ENCODE data around the gene RHOBTB3.

The RHOBTB3 gene

DNA sequence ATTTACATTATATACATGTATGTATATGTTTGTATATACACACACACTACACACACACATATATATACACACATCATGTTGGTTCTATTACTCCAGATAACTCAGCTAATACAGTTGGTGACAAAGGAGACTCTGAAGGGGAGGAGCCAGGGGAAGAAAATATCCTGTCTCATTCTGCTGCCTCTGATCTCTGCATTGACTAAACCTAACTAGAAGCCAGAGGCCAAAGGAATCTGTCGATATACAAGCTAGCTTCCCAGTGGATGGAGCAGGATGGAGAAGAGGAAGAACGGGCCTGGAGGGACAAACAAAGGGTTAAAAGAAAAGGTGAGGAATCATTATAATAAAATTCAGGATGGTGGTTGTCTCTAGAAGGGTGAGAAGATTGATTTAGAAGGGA is 13.7 kb upstream of the RHOBTB3 start:
- TF ChIP-seq, protein P1, sequence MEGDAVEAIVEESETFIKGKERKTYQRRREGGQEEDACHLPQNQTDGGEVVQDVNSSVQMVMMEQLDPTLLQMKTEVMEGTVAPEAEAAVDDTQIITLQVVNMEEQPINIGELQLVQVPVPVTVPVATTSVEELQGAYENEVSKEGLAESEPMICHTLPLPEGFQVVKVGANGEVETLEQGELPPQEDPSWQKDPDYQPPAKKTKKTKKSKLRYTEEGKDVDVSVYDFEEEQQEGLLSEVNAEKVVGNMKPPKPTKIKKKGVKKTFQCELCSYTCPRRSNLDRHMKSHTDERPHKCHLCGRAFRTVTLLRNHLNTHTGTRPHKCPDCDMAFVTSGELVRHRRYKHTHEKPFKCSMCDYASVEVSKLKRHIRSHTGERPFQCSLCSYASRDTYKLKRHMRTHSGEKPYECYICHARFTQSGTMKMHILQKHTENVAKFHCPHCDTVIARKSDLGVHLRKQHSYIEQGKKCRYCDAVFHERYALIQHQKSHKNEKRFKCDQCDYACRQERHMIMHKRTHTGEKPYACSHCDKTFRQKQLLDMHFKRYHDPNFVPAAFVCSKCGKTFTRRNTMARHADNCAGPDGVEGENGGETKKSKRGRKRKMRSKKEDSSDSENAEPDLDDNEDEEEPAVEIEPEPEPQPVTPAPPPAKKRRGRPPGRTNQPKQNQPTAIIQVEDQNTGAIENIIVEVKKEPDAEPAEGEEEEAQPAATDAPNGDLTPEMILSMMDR (IDR thresholded peaks at IDR 0.05; ENCODE audit: low read depth, low read length) = no peak
- DNase-seq (ENCODE audit: extremely low read depth, low read depth) = no peak

DNA sequence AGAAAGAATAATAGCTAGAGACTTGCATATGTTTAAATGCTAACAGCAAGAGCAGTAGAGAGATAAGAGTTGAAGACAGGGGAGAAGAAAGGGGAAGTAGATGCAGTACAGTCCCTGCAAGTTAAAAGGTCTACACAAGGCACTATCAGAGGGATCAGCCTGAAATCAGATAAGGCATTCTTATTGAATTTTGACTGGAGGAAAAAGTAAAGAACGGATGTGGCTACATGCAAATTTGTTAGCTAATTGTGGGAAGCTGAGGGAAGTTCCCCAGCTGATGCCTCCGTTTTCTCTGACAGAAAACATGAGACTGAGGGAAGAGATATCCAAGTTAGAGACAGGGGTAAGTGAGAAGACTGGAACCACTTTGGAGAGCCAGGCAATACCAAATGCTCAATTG is 12.9 kb upstream of the RHOBTB3 start:
- TF ChIP-seq, protein P1 (IDR thresholded peaks at IDR 0.05; ENCODE audit: low read depth, low read length) = no peak
- no peak for DNase-seq (ENCODE audit: extremely low read depth, low read depth)

DNA sequence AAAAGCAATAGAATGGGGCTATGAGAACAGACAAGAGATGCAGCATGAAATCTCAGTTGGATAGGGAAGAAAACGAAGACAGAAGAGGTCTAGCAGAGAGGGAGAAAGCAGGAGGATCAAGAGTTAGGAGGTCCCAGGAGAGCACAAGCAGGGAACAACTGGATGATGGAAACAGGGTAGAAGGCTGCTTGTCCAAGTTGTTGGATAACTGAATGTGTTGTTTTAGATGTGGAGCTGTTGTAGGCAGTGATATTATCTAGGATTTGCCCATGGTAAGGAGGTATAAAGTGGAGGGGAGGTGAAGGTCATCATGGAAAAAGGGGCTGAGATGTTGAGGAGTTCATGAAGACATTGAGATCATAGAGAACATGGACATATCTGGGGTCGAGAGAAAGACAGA is 12.4 kb upstream of the RHOBTB3 start:
- TF ChIP-seq, protein P1 (IDR thresholded peaks at IDR 0.05; ENCODE audit: low read depth, low read length) = no peak
- no peak for DNase-seq (ENCODE audit: extremely low read depth, low read depth)

DNA sequence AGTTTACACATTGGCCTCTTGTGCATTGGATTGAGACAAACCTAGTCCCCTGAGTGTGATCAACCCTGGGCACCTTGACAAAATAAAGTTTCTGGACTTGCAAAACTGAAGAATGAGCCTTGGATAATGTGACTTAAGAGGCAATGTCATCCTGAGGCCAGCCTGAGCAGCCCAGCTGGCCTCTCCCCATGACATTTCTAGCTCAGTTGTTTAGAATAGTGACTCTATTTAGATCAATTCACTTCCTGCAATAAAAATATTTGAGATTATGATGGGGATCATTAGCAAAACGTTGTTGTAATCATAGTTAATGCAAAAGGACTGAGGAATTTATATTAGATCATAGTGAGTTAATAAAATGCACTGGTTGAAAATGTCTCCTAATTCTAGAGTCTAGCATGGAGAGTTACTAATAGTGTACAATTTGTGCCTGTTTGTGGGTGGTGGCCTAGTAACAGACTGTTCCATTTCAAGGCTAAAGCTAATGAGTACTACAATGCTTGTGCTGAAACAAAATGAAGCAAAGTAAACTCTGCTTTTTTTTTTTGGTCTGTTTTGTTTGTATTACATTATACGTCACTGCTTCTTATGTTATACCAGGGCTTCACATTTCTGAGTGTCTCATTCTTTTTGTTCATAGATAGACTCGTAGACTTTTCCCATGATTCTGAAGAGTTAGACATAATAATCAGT is 10.9 kb upstream of the RHOBTB3 start:
- TF ChIP-seq, protein P1 (IDR thresholded peaks at IDR 0.05; ENCODE audit: low read depth, low read length) = no peak
- DNase-seq (ENCODE audit: extremely low read depth, low read depth) = no peak

DNA sequence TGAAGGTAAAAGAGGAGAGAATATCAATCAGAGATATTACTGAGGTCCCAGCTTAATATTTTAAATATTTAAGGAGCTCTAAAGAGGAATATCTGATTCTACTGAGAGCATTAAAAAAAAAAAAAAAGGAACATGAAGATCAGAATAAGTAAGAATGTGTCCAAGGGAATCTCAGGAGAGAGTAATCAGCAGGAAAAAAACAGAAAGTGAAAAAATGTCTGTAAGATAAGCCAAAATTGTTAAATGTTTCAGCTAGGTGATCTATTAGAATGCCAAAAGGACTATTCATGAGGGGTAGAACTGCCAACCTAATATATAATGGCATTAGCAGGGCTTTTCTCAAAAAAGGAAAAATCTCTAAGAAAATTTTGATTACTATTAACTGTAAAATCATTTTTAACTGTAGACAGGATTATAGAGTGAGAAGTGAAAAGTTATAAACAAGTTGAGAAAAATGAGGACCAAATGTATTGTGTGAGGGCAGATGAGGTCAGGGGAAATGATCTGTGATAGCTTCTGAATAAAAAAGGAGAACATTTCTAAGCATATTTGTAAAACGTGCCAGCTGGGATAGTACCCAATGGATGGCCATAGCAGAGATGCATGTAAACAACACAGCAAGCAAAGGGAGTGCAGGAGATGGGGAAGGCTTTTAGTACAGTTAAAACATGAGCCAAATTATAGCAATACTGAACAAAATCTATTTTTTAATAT is 9.4 kb upstream of the RHOBTB3 start:
- TF ChIP-seq, protein P1 (IDR thresholded peaks at IDR 0.05; ENCODE audit: low read depth, low read length) = no peak
- DNase-seq (ENCODE audit: extremely low read depth, low read depth) = no peak

DNA sequence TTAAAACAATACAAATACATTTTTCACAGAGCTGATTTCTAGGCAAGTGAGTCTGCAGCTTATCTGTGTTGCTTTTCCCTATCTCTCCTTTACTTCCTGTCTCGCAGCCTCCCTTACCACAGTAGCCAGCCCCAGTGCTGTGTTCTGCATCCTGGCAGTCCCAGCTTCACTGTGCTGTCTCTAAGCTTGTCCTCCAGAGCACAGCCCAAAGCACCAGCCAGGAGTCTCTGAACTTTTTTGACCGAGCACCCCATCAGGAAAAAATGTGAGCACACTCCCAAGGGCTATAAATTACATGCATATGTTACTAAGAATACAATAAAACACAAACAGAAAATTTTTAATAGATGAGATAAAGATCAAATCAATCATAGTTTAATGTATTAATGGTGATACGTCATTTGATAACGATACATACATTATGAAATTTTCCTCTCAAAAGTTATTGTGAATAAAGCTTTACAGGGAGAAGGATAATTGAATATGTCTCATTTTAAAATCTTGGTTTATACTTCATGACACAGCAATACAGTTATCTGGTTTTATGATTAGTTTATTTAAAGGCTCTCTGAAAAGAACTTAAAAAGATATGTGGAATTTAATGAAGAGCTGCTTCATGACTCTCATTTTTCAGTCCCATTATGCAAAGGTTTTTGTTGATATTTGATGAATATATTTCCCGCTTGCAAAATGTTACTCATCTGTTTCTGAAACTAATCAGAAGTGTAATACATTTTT is 7.3 kb upstream of the RHOBTB3 start:
- DNase-seq (ENCODE audit: extremely low read depth, low read depth) = no peak
- TF ChIP-seq, protein P1 (IDR thresholded peaks at IDR 0.05; ENCODE audit: low read depth, low read length) = no peak
